Upper lobe of left lung (tissue), 6 donors: ENCODE measurements around the gene GNG3. TPM values are rescaled to one million over a fixed set of nuclear protein-coding genes. Genes with fewer than 3 reads are reported as not detected.
A peak's percentile ranks its signal among the peaks of the same experiment; 100 is the strongest.
"Not testable (repeated sequence)": the region's sequence is repeated elsewhere in the genome, so short reads cannot be mapped to it uniquely, and the experiment has no call there.

ENCODE experiments used
- ATAC-seq, 2 donors: fragments of 200-7000 bp; cut with Tn5 transposase; one replicate each; pipeline ENCODE4 v1.9.1; 2022; ENCODE audit warnings: mild to moderate bottlenecking in 2 of 2, moderate library complexity in 2 of 2; ENCODE audit not compliant: low FRiP score in 2 of 2
- DNase-seq, 2 donors: peaks; one replicate each; pipeline ENCODE4 v3.0.0-alpha.2; 2019 to 2020
- H3K27ac ChIP-seq, 4 donors: fragments of 200-600 bp; sonication (generic); one replicate each; pipeline ENCODE4 v1.5.1; 2016 to 2019
- H3K27me3 ChIP-seq, 4 donors: fragments of 200-600 bp; sonication (generic); one replicate each; pipeline ENCODE4 v1.5.1; 2017 to 2019
- H3K36me3 ChIP-seq, 4 donors: fragments of 200-600 bp; sonication (generic); one replicate each; pipeline ENCODE4 v1.5.1; 2016 to 2019
- H3K4me1 ChIP-seq, 4 donors: fragments of 200-600 bp; sonication (generic); one replicate each; pipeline ENCODE4 v1.5.1; 2018 to 2019
- H3K4me3 ChIP-seq, 4 donors: fragments of 200-600 bp; sonication (generic); one replicate each; pipeline ENCODE4 v1.5.1; 2017 to 2019; ENCODE audit warnings: mild to moderate bottlenecking in 2 of 4, moderate library complexity in 1 of 4
- H3K9me3 ChIP-seq, 4 donors: fragments of 200-600 bp; sonication (generic); one replicate each; pipeline ENCODE4 v1.5.1; 2018 to 2019
- EP300 ChIP-seq, 4 donors: sonication (generic); formaldehyde crosslinking; IDR thresholded peaks; one replicate each; pipeline ENCODE4 v1.5.1; 2017; ENCODE audit warnings: antibody characterized with exemption in 4 of 4, control low read depth in 2 of 4
- POLR2A ChIP-seq, 4 donors: fragments of 450-650 bp; IDR thresholded peaks; one replicate each; pipeline ENCODE4 v1.5.1; 2016 to 2017; ENCODE audit warnings: antibody characterized with exemption in 4 of 4, mild to moderate bottlenecking in 2 of 4
- POLR2AphosphoS5 ChIP-seq, 2 donors: sonication (generic); formaldehyde crosslinking; IDR thresholded peaks; one replicate each; pipeline ENCODE4 v1.5.1; 2017; ENCODE audit warnings: antibody characterized with exemption in 2 of 2
- WGBS, 2 donors: methylation state at CpG; one replicate each; pipeline ENCODE4 v1.1.5; 2017 to 2018; 5-methylcytosine and 5-hydroxymethylcytosine counted together
- total RNA-seq, 6 donors: library from RNA; depleted of rRNA in 4 of 6; stranded (reverse); fragments of >200 nt in 4 of 6; gene quantifications; one replicate each; pipeline versions ENCODE4 v1.1.0 to v1.2.1, GENCODE V29; 2016 to 2021
- TF ChIP-seq, protein P1 (sequence below), 6 experiments: fragments of 450-650 bp in 4 of 6; fragments of 200-600 bp in 2 of 6; sonication (generic) in 2 of 6; IDR thresholded peaks; one replicate each; pipeline ENCODE4 v1.5.1; 2016 to 2019; ENCODE audit warnings: antibody characterized with exemption in 6 of 6
- donor health status: DM: no; HTN: no; CAD: no; lungs with moderate emphysema.
- donor health status: DM: no; HTN: yes; CAD: no; lungs with severe emphysema.

Gene GNG3
- total RNA-seq, 6 donors from 2014 or later, result not detected

DNA sequence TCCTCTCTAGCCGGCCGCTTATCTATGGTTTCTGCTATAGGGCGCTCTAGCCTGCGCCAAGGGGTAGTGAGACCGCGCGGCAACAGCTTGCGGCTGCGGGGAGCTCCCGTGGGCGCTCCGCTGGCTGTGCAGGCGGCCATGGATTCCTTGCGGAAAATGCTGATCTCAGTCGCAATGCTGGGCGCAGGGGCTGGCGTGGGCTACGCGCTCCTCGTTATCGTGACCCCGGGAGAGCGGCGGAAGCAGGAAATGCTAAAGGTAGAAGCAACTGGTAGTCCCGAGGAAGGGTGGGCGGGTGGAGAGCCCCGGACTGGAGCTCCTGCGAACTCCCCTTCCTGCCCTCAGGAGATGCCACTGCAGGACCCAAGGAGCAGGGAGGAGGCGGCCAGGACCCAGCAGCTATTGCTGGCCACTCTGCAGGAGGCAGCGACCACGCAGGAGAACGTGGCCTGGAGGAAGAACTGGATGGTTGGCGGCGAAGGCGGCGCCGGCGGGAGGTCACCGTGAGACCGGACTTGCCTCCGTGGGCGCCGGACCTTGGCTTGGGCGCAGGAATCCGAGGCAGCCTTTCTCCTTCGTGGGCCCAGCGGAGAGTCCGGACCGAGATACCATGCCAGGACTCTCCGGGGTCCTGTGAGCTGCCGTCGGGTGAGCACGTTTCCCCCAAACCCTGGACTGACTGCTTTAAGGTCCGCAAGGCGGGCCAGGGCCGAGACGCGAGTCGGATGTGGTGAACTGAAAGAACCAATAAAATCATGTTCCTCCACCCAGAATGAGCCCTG is 35.7 kb upstream of the GNG3 start, which contains the start of the genes LBHD1 and UQCC3:
LBHD1 (minus strand) TSS at position 660 of the 782 bp plus-strand sequence. CDS start 2,236 bp downstream, outside the sequence.
UQCC3 (plus strand) TSS at position 66 of the 782 bp plus-strand sequence; CDS start at position 139, 73 bp downstream.
- peak within 1 kb of the TSS; percentile 84 to 92 (median 90) for H3K27ac ChIP-seq
- ATAC-seq (peak; percentile 92 to 93), DNase-seq (peak; percentile 82 to 91)
- peaks cover 26 to 46% (median 33%) of the 10 kb centered on the region in 4 donors for H3K4me1 ChIP-seq
- peaks cover 3 to 36% (median 11%) of the 10 kb centered on the region in 4 donors for H3K36me3 ChIP-seq
- 0% methylated on average over 13 to 54 of the region's 59 CpGs for WGBS, 2 donors
- peak within 1 kb of the TSS; percentile 37 to 89 (median 77) for H3K4me3 ChIP-seq
- TF ChIP-seq, protein P1, sequence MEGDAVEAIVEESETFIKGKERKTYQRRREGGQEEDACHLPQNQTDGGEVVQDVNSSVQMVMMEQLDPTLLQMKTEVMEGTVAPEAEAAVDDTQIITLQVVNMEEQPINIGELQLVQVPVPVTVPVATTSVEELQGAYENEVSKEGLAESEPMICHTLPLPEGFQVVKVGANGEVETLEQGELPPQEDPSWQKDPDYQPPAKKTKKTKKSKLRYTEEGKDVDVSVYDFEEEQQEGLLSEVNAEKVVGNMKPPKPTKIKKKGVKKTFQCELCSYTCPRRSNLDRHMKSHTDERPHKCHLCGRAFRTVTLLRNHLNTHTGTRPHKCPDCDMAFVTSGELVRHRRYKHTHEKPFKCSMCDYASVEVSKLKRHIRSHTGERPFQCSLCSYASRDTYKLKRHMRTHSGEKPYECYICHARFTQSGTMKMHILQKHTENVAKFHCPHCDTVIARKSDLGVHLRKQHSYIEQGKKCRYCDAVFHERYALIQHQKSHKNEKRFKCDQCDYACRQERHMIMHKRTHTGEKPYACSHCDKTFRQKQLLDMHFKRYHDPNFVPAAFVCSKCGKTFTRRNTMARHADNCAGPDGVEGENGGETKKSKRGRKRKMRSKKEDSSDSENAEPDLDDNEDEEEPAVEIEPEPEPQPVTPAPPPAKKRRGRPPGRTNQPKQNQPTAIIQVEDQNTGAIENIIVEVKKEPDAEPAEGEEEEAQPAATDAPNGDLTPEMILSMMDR (IDR thresholded peaks at IDR 0.05), result peak in 2 of 6 experiments; percentile 17
- TF ChIP-seq EP300 (IDR thresholded peaks at IDR 0.05), result no peak
- TF ChIP-seq POLR2AphosphoS5 (IDR thresholded peaks at IDR 0.05), result peak; percentile 30 to 58
- peak in 3 of 4 donors; percentile 55 to 78 (median 60) for TF ChIP-seq POLR2A (IDR thresholded peaks at IDR 0.05)
- H3K27me3 ChIP-seq, result no peaks in the 10 kb centered on the region
- no peaks in the 10 kb centered on the region for H3K9me3 ChIP-seq

DNA sequence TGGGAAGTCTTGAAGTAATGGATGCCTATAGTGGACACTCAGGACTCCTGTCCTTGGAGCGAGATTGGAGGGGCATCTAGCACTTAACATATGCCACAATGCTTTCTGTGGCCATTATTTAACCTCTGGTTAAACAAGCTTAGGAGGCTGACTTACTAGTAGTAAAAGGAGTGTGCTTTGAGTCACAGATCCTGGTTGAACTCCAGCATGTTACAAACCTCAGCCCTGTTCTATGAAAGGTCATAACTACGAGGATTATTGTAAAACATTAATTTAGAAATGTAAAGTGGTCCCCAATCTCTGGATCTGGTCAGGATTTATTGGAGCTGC is 34.3 kb upstream of the GNG3 start:
- H3K27me3 ChIP-seq, result no peaks in the 10 kb centered on the region
- WGBS, 2 donors, result 89 to 91% methylated on average over 2 of the region's 2 CpGs
- no peak overlapping the region for H3K4me3 ChIP-seq
- H3K27ac ChIP-seq, result peak overlapping the region in 1 of 4 donors; percentile 84
- H3K4me1 ChIP-seq, result peaks cover 24 to 50% (median 30%) of the 10 kb centered on the region in 4 donors
- ATAC-seq (no peak), DNase-seq (no peak)
- no peaks in the 10 kb centered on the region for H3K9me3 ChIP-seq
- peaks cover 2 to 44% (median 15%) of the 10 kb centered on the region in 4 donors for H3K36me3 ChIP-seq
- TF ChIP-seq EP300 (IDR thresholded peaks at IDR 0.05) (no peak), POLR2AphosphoS5 (IDR thresholded peaks at IDR 0.05) (no peak), POLR2A (IDR thresholded peaks at IDR 0.05) (no peak)
- TF ChIP-seq, protein P1 (IDR thresholded peaks at IDR 0.05), result no peak

DNA sequence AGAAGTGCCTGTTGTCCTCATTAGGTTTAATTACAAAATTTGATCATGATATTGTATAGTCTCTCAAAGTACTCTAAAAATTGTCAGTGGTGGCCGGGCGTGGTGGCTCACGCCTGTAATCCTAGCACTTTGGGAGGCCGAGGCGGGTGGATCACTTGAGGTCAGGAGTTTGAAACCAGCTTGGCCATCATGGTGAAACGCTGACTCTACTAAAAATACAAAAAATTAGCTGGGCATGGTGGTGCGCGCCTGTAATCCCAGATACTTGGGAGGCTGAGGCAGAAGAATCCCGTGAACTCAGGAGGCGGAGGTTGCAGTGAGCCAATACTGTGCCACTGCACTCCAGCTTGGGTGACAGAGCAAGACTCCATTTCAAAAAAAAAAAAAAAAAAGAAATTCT is 32.1 kb upstream of the GNG3 start:
- H3K27me3 ChIP-seq, H3K4me3 ChIP-seq, DNase-seq, H3K27ac ChIP-seq, H3K9me3 ChIP-seq, ATAC-seq: not testable (repeated sequence)
- peaks cover 2 to 44% (median 15%) of the 10 kb centered on the region in 4 donors for H3K36me3 ChIP-seq
- peaks cover 31 to 58% (median 38%) of the 10 kb centered on the region in 4 donors for H3K4me1 ChIP-seq
- 95 to 96% methylated on average over 10 of the region's 10 CpGs for WGBS, 2 donors

DNA sequence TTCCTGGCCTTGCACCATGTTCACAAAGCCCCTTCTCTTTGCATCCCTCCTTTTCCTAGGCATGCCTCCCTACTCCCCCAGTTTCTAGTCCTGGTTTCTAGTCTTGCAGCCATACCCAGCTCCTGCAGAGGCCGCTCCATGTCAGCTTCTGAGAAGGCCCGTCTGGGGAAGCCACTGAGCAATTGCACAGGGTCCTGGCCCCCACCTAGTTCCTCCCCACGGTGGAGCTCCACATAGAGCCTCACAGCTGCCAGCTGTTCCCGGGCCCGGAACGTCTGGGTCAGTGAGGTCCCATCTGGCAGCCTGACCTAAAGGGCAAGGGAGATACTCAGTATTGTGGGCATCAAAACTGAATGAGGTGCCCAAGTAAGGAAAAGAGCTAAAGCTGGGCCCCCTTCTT is 30.8 kb upstream of the GNG3 start:
- H3K9me3 ChIP-seq, result no peaks in the 10 kb centered on the region
- WGBS, 2 donors, result 54 to 66% methylated on average over 5 to 6 of the region's 6 CpGs
- DNase-seq (no peak), ATAC-seq (no peak)
- no peak overlapping the region for H3K4me3 ChIP-seq
- no peaks in the 10 kb centered on the region for H3K27me3 ChIP-seq
- peak overlapping the region in 1 of 4 donors; percentile 11 for H3K27ac ChIP-seq
- H3K36me3 ChIP-seq, result peaks cover 2 to 44% (median 15%) of the 10 kb centered on the region in 4 donors
- peaks cover 29 to 58% (median 35%) of the 10 kb centered on the region in 4 donors for H3K4me1 ChIP-seq
- TF ChIP-seq, protein P1 (IDR thresholded peaks at IDR 0.05), result no peak
- no peak for TF ChIP-seq POLR2AphosphoS5 (IDR thresholded peaks at IDR 0.05)

DNA sequence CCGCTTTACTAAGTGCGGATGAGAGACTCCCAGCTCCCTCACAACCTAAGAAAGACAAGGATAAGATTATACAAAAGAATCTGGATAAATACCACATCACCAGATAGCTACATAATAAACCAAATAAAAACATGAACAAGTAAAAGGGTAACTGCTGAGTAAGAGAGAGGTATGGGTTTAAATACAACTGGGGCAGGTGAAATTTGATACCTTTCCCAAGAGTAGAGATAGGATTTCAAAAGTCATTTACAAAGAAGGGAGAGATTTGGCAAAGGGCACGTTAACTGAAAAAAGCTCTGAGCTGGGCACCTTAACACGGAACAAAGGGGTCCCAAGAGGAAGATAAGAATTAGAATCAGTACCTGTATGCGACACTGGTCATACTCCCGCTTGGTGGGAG is 30.3 kb upstream of the GNG3 start:
- 87 to 89% methylated on average over 6 of the region's 6 CpGs for WGBS, 2 donors

More for the DNA sequence above, 30.3 kb upstream of the GNG3 start:
- Histone ChIP-seq H3K4me3 (no peak overlapping the region), H3K9me3 (no peaks in the 10 kb centered on the region), H3K27ac (no peak overlapping the region), H3K36me3 (peaks cover 2 to 44% (median 15%) of the 10 kb centered on the region in 4 donors), H3K4me1 (peaks cover 28 to 56% (median 35%) of the 10 kb centered on the region in 4 donors), H3K27me3 (no peaks in the 10 kb centered on the region)
- no peak for DNase-seq
- ATAC-seq, result no peak
- TF ChIP-seq POLR2AphosphoS5 (IDR thresholded peaks at IDR 0.05) (no peak), POLR2A (IDR thresholded peaks at IDR 0.05) (no peak), EP300 (IDR thresholded peaks at IDR 0.05) (no peak)
- TF ChIP-seq, protein P1 (IDR thresholded peaks at IDR 0.05), result no peak
